ENCODE data around the gene DMRTB1. TPM values are rescaled to one million over a fixed set of nuclear protein-coding genes. Genes with fewer than 3 reads are reported as not detected.

Gene DMRTB1
- total RNA-seq, 1 donor from 2014 or later: not detected

- TF ChIP-seq CTCF (IDR thresholded peaks at IDR 0.05): no peak
- Histone ChIP-seq H3K27ac (no peak overlapping the region), H3K36me3 (no peaks in the 10 kb centered on the region), H3K9me3 (no peaks in the 10 kb centered on the region), H3K4me1 (no peaks in the 10 kb centered on the region), H3K27me3 (ENCODE audit: low read depth) (no peaks in the 10 kb centered on the region), H3K4me3 (no peak overlapping the region)
- intact Hi-C loops (cut with DNase I): no loop called here
- ATAC-seq (peak in 1 of 2 donors; percentile 14), DNase-seq (no peak)
These were observed 2.3 kb downstream of the DMRTB1 start for GRCh38 chr1:53461323-53462044.

GRCh38 chr1:53462193-53462592 is 3.0 kb downstream of the DMRTB1 start:
- Histone ChIP-seq H3K4me3 (no peak overlapping the region), H3K9me3 (no peaks in the 10 kb centered on the region), H3K27ac (no peak overlapping the region), H3K4me1 (no peaks in the 10 kb centered on the region), H3K36me3 (no peaks in the 10 kb centered on the region), H3K27me3 (ENCODE audit: low read depth) (no peaks in the 10 kb centered on the region)
- ATAC-seq: no peak
- intact Hi-C loops (cut with DNase I): no loop called here
- no peak for TF ChIP-seq CTCF (IDR thresholded peaks at IDR 0.05)
- DNase-seq: no peak

DNA sequence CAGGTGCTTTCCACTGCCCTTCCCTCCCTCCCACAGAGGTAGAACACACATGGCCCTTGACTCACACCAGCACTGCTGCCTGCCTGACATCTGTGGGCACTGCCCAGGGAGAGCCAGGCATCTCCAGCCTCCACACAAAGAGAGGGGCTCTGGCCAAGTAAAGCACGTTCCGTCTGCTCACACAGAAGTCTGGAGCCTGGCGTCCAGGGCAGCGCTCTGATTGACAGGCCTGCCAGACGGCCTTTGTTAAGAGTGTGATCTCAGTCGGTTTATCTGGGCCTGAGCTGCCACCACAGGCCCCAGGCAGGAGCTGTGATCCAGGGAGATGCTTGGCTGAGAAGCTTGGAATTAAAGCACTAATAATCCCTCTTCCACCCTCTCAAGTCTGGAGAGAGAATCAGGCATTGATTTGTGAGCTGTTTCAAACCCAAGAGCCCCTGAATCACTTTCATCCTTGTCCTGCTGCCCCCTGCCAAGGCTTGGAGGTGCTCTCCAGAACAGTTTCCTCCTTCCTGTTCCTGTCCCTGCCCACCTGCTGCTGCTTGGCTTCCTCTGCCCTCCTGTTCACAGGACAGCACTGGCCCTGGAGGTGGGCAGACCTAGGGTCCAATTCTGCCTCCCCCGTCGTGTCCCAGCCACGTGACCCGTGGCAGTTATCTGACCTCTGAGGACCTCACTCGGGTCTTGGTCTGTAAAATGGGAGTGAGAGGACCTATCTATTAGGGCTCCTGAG is 3.7 kb downstream of the DMRTB1 start:
- Histone ChIP-seq H3K4me3 (no peak overlapping the region), H3K4me1 (no peaks in the 10 kb centered on the region), H3K27ac (no peak overlapping the region), H3K9me3 (no peaks in the 10 kb centered on the region), H3K36me3 (no peaks in the 10 kb centered on the region), H3K27me3 (ENCODE audit: low read depth) (no peaks in the 10 kb centered on the region)
- intact Hi-C loops (cut with DNase I): no loop called here
- DNase-seq: no peak
- no peak for ATAC-seq
- TF ChIP-seq CTCF (IDR thresholded peaks at IDR 0.05): no peak

DNA sequence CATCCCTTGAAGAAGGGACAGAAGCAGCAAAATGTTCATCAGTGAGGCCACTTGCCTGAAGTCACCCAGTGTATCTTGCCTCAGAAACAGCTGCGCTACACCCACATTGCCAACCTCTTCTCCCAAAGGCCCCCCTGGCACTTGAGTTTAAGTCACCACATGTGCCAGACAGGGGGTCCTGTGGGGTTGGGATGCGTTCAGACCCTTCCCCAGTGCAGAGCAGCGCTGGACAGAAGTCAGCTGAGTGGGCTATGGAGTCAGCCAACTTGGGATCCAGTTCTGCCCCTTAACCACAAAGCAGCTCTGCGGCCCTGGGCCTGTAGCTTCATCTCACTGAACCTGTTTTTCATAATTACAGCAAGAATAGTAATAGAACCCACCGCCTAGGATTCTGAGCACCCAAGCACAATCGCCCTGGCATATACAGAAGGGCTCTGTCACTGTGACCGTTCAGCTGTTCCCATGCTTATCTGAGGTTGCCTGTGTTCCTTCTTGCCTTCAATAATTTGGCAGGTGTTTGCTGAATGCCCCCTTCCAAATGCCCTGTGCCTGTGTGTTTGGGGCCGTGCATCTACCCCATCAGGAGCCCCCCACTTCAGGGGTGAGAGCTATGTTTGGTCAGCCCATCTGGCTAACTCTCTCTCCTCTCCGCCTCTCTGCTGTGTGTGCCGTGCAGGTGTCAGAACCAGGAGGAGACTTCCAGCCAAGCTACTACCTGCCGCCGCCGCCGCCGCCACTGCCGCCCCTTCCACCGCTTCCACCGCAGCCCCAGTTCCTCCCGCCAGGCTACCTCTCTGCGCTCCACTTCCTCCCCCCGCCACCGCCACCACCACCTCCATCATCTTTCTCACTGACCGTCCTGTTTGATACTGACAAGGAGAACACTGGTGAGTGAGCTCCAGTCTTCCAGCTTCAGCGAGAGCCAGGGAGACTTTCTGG is 5.0 kb downstream of the DMRTB1 start:
- H3K4me3 ChIP-seq: no peak overlapping the region
- no peaks in the 10 kb centered on the region for H3K36me3 ChIP-seq
- no peaks in the 10 kb centered on the region for H3K9me3 ChIP-seq
- intact Hi-C loops (cut with DNase I): no loop called here
- H3K4me1 ChIP-seq: no peaks in the 10 kb centered on the region
- no peak overlapping the region for H3K27ac ChIP-seq
- TF ChIP-seq CTCF (IDR thresholded peaks at IDR 0.05): no peak
- H3K27me3 ChIP-seq (ENCODE audit: low read depth): no peaks in the 10 kb centered on the region
- DNase-seq (no peak), ATAC-seq (no peak)

All from lower lobe of right lung (tissue), 2 donors.